ENCODE data around the gene ADAMTS6. TPM values are rescaled to one million over a fixed set of nuclear protein-coding genes. Genes with fewer than 3 reads are reported as not detected.

Gene ADAMTS6
- polyA plus RNA-seq, 2 of the 4 experiments (the other 2 are of a cell fraction), result 0.22 to 0.66 TPM

DNA sequence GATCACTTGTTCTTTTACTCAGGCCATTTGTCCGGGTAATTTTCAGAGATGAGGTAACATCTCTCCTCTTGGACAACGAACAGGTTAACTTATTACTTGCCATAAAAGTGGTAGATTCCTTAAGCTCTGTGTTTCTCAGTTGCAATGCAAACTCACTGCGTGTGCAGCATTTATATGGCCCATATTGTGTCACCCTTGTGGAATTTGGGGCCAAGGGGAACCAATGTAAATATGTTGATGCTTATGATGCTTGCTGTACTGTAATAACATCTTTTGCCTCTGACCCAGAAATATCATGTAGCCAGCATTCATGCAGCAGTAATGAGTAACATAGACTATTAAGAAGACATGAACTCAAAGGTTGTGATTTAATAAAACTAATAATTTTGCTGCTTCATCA, 175.8 kb downstream of the ADAMTS6 start (continued):
- no peak for TF ChIP-seq POLR2AphosphoS2 (conservative IDR thresholded peaks at IDR 0.05; ENCODE audit: low read length)

DNA sequence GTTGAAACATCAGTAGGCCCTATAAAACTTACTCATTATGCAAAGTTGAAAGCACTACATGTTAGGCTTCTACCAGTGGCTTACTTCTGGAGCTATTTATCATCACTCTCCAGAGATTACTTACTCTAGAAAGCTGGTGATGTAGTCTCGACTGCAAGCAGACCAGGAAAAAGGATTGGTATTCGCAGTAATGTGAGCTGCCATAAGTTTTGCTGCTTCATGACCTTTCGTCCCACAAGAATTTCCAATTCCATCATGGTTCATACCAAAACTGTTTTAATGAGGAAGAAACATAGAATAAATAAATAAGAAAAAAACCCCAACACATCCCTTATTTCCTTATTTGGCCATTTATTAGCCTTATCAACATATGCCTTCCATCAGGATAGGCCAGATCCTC, 181.9 kb downstream of the ADAMTS6 start:
- POLR2A ChIA-PET, result no interaction called here
- ATAC-seq (no peak), DNase-seq (ENCODE audit: low read depth in 1 of 2, low spot score in 1 of 2) (no peak), FAIRE-seq (no peak)
- Histone ChIP-seq H3K4me3 (no peak overlapping the region), H3K4me1 (no peaks in the 10 kb centered on the region), H3K4me2 (no peak overlapping the region), H3K27ac (no peak overlapping the region), H3K9me3 (no peaks in the 10 kb centered on the region)
- TF ChIP-seq, protein P1, sequence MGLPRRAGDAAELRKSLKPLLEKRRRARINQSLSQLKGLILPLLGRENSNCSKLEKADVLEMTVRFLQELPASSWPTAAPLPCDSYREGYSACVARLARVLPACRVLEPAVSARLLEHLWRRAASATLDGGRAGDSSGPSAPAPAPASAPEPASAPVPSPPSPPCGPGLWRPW (IDR thresholded peaks at IDR 0.05), result no peak
- TF ChIP-seq, protein P2, sequence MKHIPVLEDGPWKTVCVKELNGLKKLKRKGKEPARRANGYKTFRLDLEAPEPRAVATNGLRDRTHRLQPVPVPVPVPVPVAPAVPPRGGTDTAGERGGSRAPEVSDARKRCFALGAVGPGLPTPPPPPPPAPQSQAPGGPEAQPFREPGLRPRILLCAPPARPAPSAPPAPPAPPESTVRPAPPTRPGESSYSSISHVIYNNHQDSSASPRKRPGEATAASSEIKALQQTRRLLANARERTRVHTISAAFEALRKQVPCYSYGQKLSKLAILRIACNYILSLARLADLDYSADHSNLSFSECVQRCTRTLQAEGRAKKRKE (CRISPR knock-in tag; IDR thresholded peaks at IDR 0.05; ENCODE audit: low read depth), result no peak
- TF ChIP-seq, protein P3, sequence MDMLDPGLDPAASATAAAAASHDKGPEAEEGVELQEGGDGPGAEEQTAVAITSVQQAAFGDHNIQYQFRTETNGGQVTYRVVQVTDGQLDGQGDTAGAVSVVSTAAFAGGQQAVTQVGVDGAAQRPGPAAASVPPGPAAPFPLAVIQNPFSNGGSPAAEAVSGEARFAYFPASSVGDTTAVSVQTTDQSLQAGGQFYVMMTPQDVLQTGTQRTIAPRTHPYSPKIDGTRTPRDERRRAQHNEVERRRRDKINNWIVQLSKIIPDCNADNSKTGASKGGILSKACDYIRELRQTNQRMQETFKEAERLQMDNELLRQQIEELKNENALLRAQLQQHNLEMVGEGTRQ (IDR thresholded peaks at IDR 0.05), result no peak
- TF ChIP-seq HEYL (CRISPR knock-in tag; IDR thresholded peaks at IDR 0.05) (no peak), FOXS1 (CRISPR knock-in tag; IDR thresholded peaks at IDR 0.05) (no peak), RARB (CRISPR knock-in tag; IDR thresholded peaks at IDR 0.05) (no peak), CHD4 (IDR thresholded peaks at IDR 0.05; ENCODE audit: borderline replicate concordance) (no peak), GATA3 (IDR thresholded peaks at IDR 0.05; ENCODE audit: borderline replicate concordance) (no peak), CHD2 (IDR thresholded peaks at IDR 0.05; ENCODE audit: low read length, partially characterized antibody) (no peak), HOXA7 (CRISPR knock-in tag; IDR thresholded peaks at IDR 0.05) (no peak), TFCP2L1 (CRISPR knock-in tag; IDR thresholded peaks at IDR 0.05) (no peak)
- TF ChIP-seq, protein P4, sequence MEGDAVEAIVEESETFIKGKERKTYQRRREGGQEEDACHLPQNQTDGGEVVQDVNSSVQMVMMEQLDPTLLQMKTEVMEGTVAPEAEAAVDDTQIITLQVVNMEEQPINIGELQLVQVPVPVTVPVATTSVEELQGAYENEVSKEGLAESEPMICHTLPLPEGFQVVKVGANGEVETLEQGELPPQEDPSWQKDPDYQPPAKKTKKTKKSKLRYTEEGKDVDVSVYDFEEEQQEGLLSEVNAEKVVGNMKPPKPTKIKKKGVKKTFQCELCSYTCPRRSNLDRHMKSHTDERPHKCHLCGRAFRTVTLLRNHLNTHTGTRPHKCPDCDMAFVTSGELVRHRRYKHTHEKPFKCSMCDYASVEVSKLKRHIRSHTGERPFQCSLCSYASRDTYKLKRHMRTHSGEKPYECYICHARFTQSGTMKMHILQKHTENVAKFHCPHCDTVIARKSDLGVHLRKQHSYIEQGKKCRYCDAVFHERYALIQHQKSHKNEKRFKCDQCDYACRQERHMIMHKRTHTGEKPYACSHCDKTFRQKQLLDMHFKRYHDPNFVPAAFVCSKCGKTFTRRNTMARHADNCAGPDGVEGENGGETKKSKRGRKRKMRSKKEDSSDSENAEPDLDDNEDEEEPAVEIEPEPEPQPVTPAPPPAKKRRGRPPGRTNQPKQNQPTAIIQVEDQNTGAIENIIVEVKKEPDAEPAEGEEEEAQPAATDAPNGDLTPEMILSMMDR (IDR thresholded peaks at IDR 0.05), result no peak
- WGBS (ENCODE audit: missing lambda C conversion rate), result 84% methylated on average over 3 of the region's 3 CpGs
- CTCF ChIA-PET, result no interaction called here

DNA sequence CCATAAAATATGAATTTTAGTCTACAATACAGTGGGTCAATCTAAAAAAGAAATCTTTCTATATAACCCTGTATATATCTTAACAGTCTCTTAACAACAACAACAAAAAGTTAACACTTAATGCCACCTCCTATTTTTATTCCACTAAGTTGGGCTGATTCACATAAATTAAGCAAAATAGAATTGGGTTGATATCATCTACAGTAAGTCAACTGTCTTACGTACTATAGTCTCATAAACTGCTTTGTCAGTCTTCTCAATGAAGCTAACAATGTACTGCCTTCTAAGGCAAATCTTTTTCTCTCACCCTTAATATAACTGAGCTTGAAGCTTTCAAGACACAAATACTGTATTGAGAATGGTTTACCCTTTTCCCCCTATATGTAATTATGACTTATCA, 185.7 kb downstream of the ADAMTS6 start:
- CTCF ChIA-PET, result no interaction called here
- Histone ChIP-seq H3K4me2 (no peak overlapping the region), H3K4me3 (no peak overlapping the region), H3K27ac (no peak overlapping the region), H3K9me3 (no peaks in the 10 kb centered on the region), H3K4me1 (no peaks in the 10 kb centered on the region)
- FAIRE-seq (peak; percentile 39), DNase-seq (ENCODE audit: low read depth in 1 of 2, low spot score in 1 of 2) (no peak), ATAC-seq (no peak)
- POLR2A ChIA-PET, result no interaction called here
- 74% methylated on average over 1 of the region's 1 CpG for WGBS (ENCODE audit: missing lambda C conversion rate)
- TF ChIP-seq TFCP2L1 (CRISPR knock-in tag; IDR thresholded peaks at IDR 0.05), result no peak
- no peak for TF ChIP-seq HOXA7 (CRISPR knock-in tag; IDR thresholded peaks at IDR 0.05)
- TF ChIP-seq HEYL (CRISPR knock-in tag; IDR thresholded peaks at IDR 0.05), result no peak
- no peak for TF ChIP-seq MAZ (IDR thresholded peaks at IDR 0.05; ENCODE audit: borderline replicate concordance, low read depth, low read length)
- TF ChIP-seq EHF (CRISPR knock-in tag; IDR thresholded peaks at IDR 0.05), result no peak
- TF ChIP-seq HDAC2 (IDR thresholded peaks at IDR 0.05), result no peak
- TF ChIP-seq KDM1A (IDR thresholded peaks at IDR 0.05; ENCODE audit: low read depth), result no peak
- no peak for TF ChIP-seq FOSB (CRISPR knock-in tag; IDR thresholded peaks at IDR 0.05)
- TF ChIP-seq KDM5A (IDR thresholded peaks at IDR 0.05), result no peak
- TF ChIP-seq MAFK (IDR thresholded peaks at IDR 0.05; ENCODE audit: partially characterized antibody), result no peak
- TF ChIP-seq CBX8 (IDR thresholded peaks at IDR 0.05), result no peak
- no peak for TF ChIP-seq EP300 (IDR thresholded peaks at IDR 0.05)
- no peak for TF ChIP-seq BHLHE40 (IDR thresholded peaks at IDR 0.05; ENCODE audit: low read depth, low read length)
- no peak for TF ChIP-seq FOXS1 (CRISPR knock-in tag; IDR thresholded peaks at IDR 0.05)
- no peak for TF ChIP-seq RAD21 (conservative IDR thresholded peaks at IDR 0.05 in 1 of 2, IDR thresholded peaks at IDR 0.05 in 1 of 2)
- TF ChIP-seq CBX2 (IDR thresholded peaks at IDR 0.05; ENCODE audit: borderline replicate concordance, low read depth), result no peak
- no peak for TF ChIP-seq RFX5 (IDR thresholded peaks at IDR 0.05)
